HepG2 (cell line): Measurements from ENCODE around the gene IFT172. TPM values are rescaled to one million over a fixed set of nuclear protein-coding genes. Genes with fewer than 3 reads are reported as not detected.

Experiments used
- CREB3 ChIP-seq: sonication (generic); formaldehyde crosslinking; IDR thresholded peaks from 2 replicates; pipeline ENCODE4 v1.5.0; 2020; ENCODE audit warnings: missing genetic modification reagents
- CTCF ChIP-seq: sonication (generic); formaldehyde crosslinking; IDR thresholded peaks from 2 replicates; pipeline ENCODE4 v1.5.0; 2020; ENCODE audit warnings: mild to moderate bottlenecking, missing genetic modification reagents, moderate library complexity
- DDIT3 ChIP-seq: sonication (generic); formaldehyde crosslinking; IDR thresholded peaks from 2 replicates; pipeline ENCODE4 v1.4.0; 2020; ENCODE audit warnings: mild to moderate bottlenecking, missing genetic modification reagents
- ESRRA ChIP-seq: sonication (generic); formaldehyde crosslinking; IDR thresholded peaks from 2 replicates; pipeline ENCODE4 v1.5.1; 2020; ENCODE audit warnings: mild to moderate bottlenecking, low read depth, missing genetic modification reagents
- HIC2 ChIP-seq: sonication (generic); formaldehyde crosslinking; IDR thresholded peaks from 2 replicates; pipeline ENCODE4 v1.9.0; 2022; ENCODE audit warnings: low read depth, missing genetic modification reagents
- KAT2B ChIP-seq: fragments of 150-350 bp; IDR thresholded peaks from 2 replicates; pipeline ENCODE4 v1.6.1; 2014; ENCODE audit warnings: low read depth, low read length, borderline replicate concordance
- KDM4B ChIP-seq: sonication (generic); formaldehyde crosslinking; IDR thresholded peaks from 2 replicates; pipeline ENCODE4 v1.4.0; 2020; ENCODE audit warnings: missing genetic modification reagents
- KLF11 ChIP-seq: IDR thresholded peaks from 2 replicates; pipeline ENCODE4 v1.6.1; 2016; ENCODE audit warnings: missing compliant biosample characterization
- MAZ ChIP-seq, 2 experiments: sonication (generic) in 1 of 2; formaldehyde crosslinking in 1 of 2; IDR thresholded peaks; 2 replicates each; pipeline versions ENCODE4 v1.5.0 to v1.6.1; 2012 to 2020; ENCODE audit warnings: low read depth in 2 of 2, mild to moderate bottlenecking in 2 of 2, borderline replicate concordance in 1 of 2, improper control_type of control experiment in 1 of 2, low read length in 1 of 2, missing genetic modification reagents in 1 of 2, moderate library complexity in 1 of 2
- MBNL3 ChIP-seq: fragments of 250-450 bp; sonication (Bioruptor Pico); conservative IDR thresholded peaks from 2 replicates; pipeline ENCODE4 v1.8.0; 2022; ENCODE audit warnings: mild to moderate bottlenecking, inconsistent platforms
- SAFB2 ChIP-seq: sonication (generic); formaldehyde crosslinking; IDR thresholded peaks from 2 replicates; pipeline ENCODE4 v1.5.1; 2020; ENCODE audit warnings: missing genetic modification reagents, low read depth, mild to moderate bottlenecking, borderline replicate concordance
- TBL1XR1 ChIP-seq: fragments of 150-350 bp; IDR thresholded peaks from 2 replicates; pipeline ENCODE4 v1.6.1; 2014; ENCODE audit warnings: borderline replicate concordance, low read length; ENCODE audit not compliant: partially characterized antibody
- ZNF160 ChIP-seq: sonication (generic); formaldehyde crosslinking; IDR thresholded peaks from 2 replicates; pipeline ENCODE4 v1.8.0; 2022; ENCODE audit warnings: mild to moderate bottlenecking, inconsistent platforms, missing genetic modification reagents
- ZNF251 ChIP-seq: sonication (generic); formaldehyde crosslinking; IDR thresholded peaks from 2 replicates; pipeline ENCODE4 v1.9.0; 2021; ENCODE audit warnings: mild to moderate bottlenecking, missing genetic modification reagents
- ZNF558 ChIP-seq: sonication (generic); formaldehyde crosslinking; IDR thresholded peaks from 2 replicates; pipeline ENCODE4 v1.9.0; 2022; ENCODE audit warnings: mild to moderate bottlenecking, missing genetic modification reagents, borderline replicate concordance
- ZNF597 ChIP-seq: sonication (generic); formaldehyde crosslinking; IDR thresholded peaks from 2 replicates; pipeline ENCODE4 v1.5.0; 2020; ENCODE audit warnings: missing genetic modification reagents
- ZNF782 ChIP-seq: sonication (generic); formaldehyde crosslinking; IDR thresholded peaks from 2 replicates; pipeline ENCODE4 v1.4.0; 2020; ENCODE audit warnings: missing genetic modification reagents, mild to moderate bottlenecking, borderline replicate concordance
- ZNF841 ChIP-seq: sonication (generic); formaldehyde crosslinking; IDR thresholded peaks from 2 replicates; pipeline ENCODE4 v1.8.1; 2023; ENCODE audit warnings: missing genetic modification reagents, borderline replicate concordance
- polyA plus RNA-seq, 8 experiments: library from polyadenylated mRNA; depleted of rRNA in 3 of 8; stranded (reverse) in 7 of 8; unstranded in 1 of 8; fragments of >200 nt; fragmentation: Illumina TruSeq in 4 of 8; extraction: Trizol in 4 of 8; gene quantifications; 2 replicates each; pipeline versions ENCODE4 v1.2.1 to v1.2.3, GENCODE V29; 2011 to 2016; ENCODE audit warnings: low read depth in 4 of 8, missing spikeins in 1 of 8, mixed read lengths in 1 of 8; ENCODE audit not compliant: insufficient read depth in 1 of 8
- total RNA-seq, 5 experiments: library from RNA; depleted of rRNA; stranded (reverse); fragments of >200 nt; fragmentation: Illumina TruSeq; extraction: Trizol; gene quantifications; 2 replicates each; pipeline ENCODE4 v1.2.3, GENCODE V29; 2016; ENCODE audit warnings: low read depth in 1 of 5

IFT172 gene
- total and polyA plus RNA-seq, 2 of the 13 experiments (the other 11 are each of a cell fraction or from before 2014, with no cell fraction given): 21.6 to 35.7 TPM

- TF ChIP-seq ZNF782 (CRISPR knock-in tag): no peak
- peak; percentile 85 for TF ChIP-seq ESRRA (CRISPR knock-in tag)
- no peak for TF ChIP-seq ZNF251 (CRISPR knock-in tag)
- TF ChIP-seq HIC2 (CRISPR knock-in tag): 0 out of 2 replicates have a peak, but pooled peaks have one; percentile 45
- peak; percentile 88; the same call in 1 of the 2 replicates for TF ChIP-seq ZNF558 (CRISPR knock-in tag)
- TF ChIP-seq DDIT3 (CRISPR knock-in tag): no peak
- no peak for TF ChIP-seq ZNF841
- TF ChIP-seq ZNF597 (CRISPR knock-in tag): no peak
- TF ChIP-seq ZNF160 (CRISPR knock-in tag): peak; percentile 92; the same call in 1 of the 2 replicates
- TF ChIP-seq CREB3 (CRISPR knock-in tag): peak; percentile 96
- TF ChIP-seq MAZ (IDR thresholded peaks at IDR 0.05; ENCODE audit: borderline replicate concordance, low read depth, low read length): 0 out of 2 replicates have a peak, but pooled peaks have one; percentile 89
- peak; percentile 96 for TF ChIP-seq MAZ (CRISPR knock-in tag; IDR thresholded peaks at IDR 0.05; ENCODE audit: low read depth)
- TF ChIP-seq SAFB2 (CRISPR knock-in tag): peak; percentile 96; the same call in 1 of the 2 replicates
- TF ChIP-seq KDM4B (CRISPR knock-in tag): no peak; the same call in 1 of the 2 replicates
- TF ChIP-seq TBL1XR1: no peak
- TF ChIP-seq CTCF (CRISPR knock-in tag): peak; percentile 27
- no peak for TF ChIP-seq KAT2B
- peak; percentile 76 for TF ChIP-seq KLF11 (CRISPR knock-in tag)
- TF ChIP-seq MBNL3 (CRISPR knock-in tag): no peak
Observed at GRCh38 chr2:27409321-27410073, 80.0 kb downstream of the IFT172 start, which contains the start of gene PPM1G (continued).
